Vagina (tissue), 2 donors: ENCODE results near the gene CNIH2.

ENCODE experiments used
- POLR2A ChIP-seq, 2 donors: fragments of 450-650 bp; IDR thresholded peaks; one replicate each; pipeline ENCODE4 v1.6.1; 2017; ENCODE audit warnings: antibody characterized with exemption in 2 of 2, mild to moderate bottlenecking in 2 of 2, moderate library complexity in 2 of 2
- POLR2AphosphoS5 ChIP-seq, 2 donors: sonication (generic); formaldehyde crosslinking; IDR thresholded peaks; one replicate each; pipeline ENCODE4 v1.9.0; 2017; ENCODE audit warnings: antibody characterized with exemption in 2 of 2, mild to moderate bottlenecking in 2 of 2, low read depth in 1 of 2; ENCODE audit not compliant: insufficient read depth in 1 of 2
- TF ChIP-seq, protein P1 (sequence below), 3 experiments: fragments of 450-650 bp in 2 of 3; fragments of 200-600 bp in 1 of 3; sonication (generic) in 1 of 3; IDR thresholded peaks; one replicate each; pipeline ENCODE4 v1.5.1; 2017 to 2019; ENCODE audit warnings: antibody characterized with exemption in 3 of 3, mild to moderate bottlenecking in 2 of 3, moderate library complexity in 2 of 3

DNA sequence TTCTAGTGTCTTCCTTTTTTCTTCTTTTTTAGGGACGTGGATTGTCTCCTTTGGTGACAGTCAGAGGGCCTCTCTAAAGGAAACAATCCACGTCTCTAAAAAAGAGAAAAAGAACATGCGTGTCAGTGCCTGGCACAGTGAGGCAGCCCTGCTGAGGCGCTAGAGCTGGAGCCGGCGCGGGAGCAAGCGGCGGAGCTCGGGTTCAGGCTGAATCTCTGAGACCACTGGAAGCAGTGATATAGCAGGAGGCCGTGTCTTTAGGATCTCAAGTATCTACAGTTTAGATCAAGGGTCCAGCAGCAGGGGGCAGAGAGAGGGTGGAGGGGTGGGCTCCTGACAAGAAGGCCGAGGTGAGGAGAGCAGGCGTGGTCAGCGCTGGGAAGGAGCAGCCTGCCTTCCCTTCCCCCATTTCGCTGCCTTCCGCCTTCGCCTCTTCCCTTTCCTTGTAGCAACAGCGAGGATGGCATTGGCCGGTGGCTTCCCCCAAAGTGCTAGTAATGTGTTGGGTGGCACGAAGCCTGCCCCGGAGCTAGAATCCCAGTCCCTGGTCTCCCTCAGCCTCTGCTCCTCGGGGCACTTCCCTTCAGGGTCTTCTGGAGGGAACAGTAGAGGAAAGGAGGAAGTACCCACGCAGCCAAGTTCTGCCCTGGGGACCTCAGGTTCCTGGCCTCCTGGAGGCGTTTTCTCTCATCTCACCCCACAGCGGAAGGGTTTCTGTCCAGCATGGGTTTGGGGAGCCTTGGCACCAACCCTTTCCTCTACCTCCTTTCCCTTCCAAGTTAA lies 37.8 kb upstream of the CNIH2 start:
- TF ChIP-seq, protein P1, sequence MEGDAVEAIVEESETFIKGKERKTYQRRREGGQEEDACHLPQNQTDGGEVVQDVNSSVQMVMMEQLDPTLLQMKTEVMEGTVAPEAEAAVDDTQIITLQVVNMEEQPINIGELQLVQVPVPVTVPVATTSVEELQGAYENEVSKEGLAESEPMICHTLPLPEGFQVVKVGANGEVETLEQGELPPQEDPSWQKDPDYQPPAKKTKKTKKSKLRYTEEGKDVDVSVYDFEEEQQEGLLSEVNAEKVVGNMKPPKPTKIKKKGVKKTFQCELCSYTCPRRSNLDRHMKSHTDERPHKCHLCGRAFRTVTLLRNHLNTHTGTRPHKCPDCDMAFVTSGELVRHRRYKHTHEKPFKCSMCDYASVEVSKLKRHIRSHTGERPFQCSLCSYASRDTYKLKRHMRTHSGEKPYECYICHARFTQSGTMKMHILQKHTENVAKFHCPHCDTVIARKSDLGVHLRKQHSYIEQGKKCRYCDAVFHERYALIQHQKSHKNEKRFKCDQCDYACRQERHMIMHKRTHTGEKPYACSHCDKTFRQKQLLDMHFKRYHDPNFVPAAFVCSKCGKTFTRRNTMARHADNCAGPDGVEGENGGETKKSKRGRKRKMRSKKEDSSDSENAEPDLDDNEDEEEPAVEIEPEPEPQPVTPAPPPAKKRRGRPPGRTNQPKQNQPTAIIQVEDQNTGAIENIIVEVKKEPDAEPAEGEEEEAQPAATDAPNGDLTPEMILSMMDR (IDR thresholded peaks at IDR 0.05), result no peak
- TF ChIP-seq POLR2A (IDR thresholded peaks at IDR 0.05) (no peak), POLR2AphosphoS5 (IDR thresholded peaks at IDR 0.05; ENCODE audit: insufficient read depth in 1 of 2, low read depth in 1 of 2) (no peak)
